Spleen (tissue), 7 donors: ENCODE data around the gene MAPK4.

Experiments used
- CTCF ChIP-seq, 11 experiments: fragments of 200-600 bp in 7 of 11; fragments of 450-650 bp in 4 of 11; sonication (generic) in 4 of 11; IDR thresholded peaks in 8 of 11; conservative IDR thresholded peaks in 3 of 11; 1 replicate in 7 of 11; 2 replicates in 4 of 11; pipeline versions ENCODE4 v1.4.0 to v1.8.0; 2016 to 2021; ENCODE audit warnings: antibody characterized with exemption in 11 of 11, inconsistent platforms in 4 of 11, mild to moderate bottlenecking in 1 of 11
- POLR2A ChIP-seq, 3 donors: fragments of 450-650 bp; IDR thresholded peaks; one replicate each; pipeline ENCODE4 v1.5.1; 2017; ENCODE audit warnings: antibody characterized with exemption in 3 of 3, mild to moderate bottlenecking in 1 of 3
- donor health status: DM: no; HTN: no; CAD: no; lungs with moderate emphysema.
- donor health status: DM: no; HTN: no; CAD: no.
- donor health status: DM: no; HTN: no; CAD: no.

- TF ChIP-seq POLR2A (IDR thresholded peaks at IDR 0.05) (no peak), CTCF (IDR thresholded peaks at IDR 0.05 in 8 of 11, conservative IDR thresholded peaks at IDR 0.05 in 3 of 11) (no peak)
These were observed 35.1 kb downstream of the MAPK4 start for GRCh38 chr18:50594942-50595341.
